ENCODE data around the gene KLHDC7A. TPM values are rescaled to one million over a fixed set of nuclear protein-coding genes. Genes with fewer than 3 reads are reported as not detected.

The KLHDC7A gene
- total RNA-seq, 1 donor = not detected

DNA sequence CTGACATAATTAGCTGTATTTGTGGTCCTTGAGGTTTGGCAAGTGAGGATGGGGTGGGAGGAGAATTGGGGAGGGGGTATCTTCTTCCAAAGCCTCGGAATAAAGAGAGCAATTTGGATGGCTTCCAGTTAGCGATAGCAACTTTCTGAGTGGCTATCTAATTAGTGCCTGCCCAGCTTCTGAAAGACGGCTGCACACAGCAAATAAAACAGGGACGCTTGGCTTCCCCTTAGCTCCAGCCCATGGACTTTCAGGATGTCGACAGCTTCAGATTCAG lies 31.1 kb downstream of the KLHDC7A start:
- no peaks in the 10 kb centered on the region for H3K27me3 ChIP-seq (ENCODE audit: insufficient read depth, low read length)

DNA sequence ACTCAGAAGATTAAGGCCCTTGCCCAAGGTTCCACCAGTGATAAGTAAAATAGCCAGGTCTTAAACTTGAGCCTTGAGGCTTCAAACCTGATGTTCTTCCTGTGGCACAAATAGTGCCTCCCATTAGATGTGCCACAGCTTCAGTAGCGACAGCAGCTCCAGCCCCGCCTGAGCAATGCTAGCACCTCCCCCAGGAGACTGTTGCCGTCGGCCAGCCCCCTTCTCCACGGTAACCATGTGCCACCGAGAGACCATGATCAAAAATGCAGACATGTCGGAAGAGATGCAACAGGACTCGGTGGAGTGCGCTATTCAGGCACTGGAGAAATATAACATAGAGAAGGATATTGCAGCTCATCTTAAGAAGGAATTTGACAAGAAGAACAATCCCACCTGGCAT lies 32.2 kb downstream of the KLHDC7A start:
- Histone ChIP-seq H3K4me3 (ENCODE audit: low read length) (no peak overlapping the region), H3K9me3 (ENCODE audit: low read depth, low read length) (peaks cover 20% of the 10 kb centered on the region), H3K4me1 (ENCODE audit: insufficient read depth, low read length) (no peaks in the 10 kb centered on the region), H3K27me3 (ENCODE audit: insufficient read depth, low read length) (no peaks in the 10 kb centered on the region)

More for the DNA sequence above, 31.1 kb downstream of the KLHDC7A start:
- no peak overlapping the region for H3K4me3 ChIP-seq (ENCODE audit: low read length)
- no peaks in the 10 kb centered on the region for H3K4me1 ChIP-seq (ENCODE audit: insufficient read depth, low read length)
- H3K9me3 ChIP-seq (ENCODE audit: low read depth, low read length) = peaks cover 15% of the 10 kb centered on the region

DNA sequence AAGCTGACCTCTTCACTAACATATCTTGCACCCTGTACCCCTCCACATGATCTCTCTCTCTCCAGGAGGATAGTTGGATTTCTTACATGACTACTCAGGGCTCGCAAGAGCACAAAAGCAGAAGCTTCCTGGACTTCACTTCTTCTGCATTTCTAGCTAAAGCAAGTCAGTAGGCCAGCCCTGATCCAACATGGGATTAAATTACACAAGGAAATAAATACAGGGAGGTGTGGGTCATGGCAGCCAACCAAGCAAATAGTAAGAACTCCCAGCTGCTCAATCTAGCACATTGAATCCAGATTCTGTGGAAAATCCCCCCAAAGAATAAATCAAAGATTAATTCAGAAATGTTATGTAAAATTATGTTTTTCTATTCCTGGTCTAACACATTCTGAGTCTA lies 33.3 kb downstream of the KLHDC7A start:
- no peaks in the 10 kb centered on the region for H3K4me1 ChIP-seq (ENCODE audit: insufficient read depth, low read length)

DNA sequence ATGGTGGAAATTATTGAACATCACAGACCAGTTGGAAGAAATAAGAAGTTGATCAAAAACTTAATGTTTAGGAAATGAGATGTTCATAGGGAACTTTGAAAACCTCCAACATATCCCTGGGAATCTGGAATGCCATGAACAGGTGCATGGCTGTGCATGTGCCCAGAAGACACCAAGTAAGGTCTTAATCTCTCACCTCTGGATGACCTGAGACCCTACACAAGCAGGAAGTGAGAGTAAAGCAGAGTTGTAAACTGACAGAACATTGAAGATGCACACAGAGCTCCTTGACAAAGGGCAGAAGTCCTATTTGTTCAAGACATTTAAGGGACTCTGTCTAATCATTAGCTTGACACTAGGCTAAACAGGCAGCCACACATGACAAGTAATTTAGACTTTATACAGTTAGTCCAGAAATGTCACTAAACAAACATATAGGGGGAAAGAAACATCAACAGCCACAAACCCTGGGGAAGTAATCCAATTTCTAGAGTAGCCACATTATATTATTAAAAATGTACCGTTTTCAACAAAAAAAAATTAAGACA lies 34.5 kb downstream of the KLHDC7A start:
- no peaks in the 10 kb centered on the region for H3K27me3 ChIP-seq (ENCODE audit: insufficient read depth, low read length)

More for the DNA sequence above, 33.3 kb downstream of the KLHDC7A start:
- H3K9me3 ChIP-seq (ENCODE audit: low read depth, low read length) = peaks cover 17% of the 10 kb centered on the region
- no peak overlapping the region for H3K4me3 ChIP-seq (ENCODE audit: low read length)
- H3K27me3 ChIP-seq (ENCODE audit: insufficient read depth, low read length) = no peaks in the 10 kb centered on the region

DNA sequence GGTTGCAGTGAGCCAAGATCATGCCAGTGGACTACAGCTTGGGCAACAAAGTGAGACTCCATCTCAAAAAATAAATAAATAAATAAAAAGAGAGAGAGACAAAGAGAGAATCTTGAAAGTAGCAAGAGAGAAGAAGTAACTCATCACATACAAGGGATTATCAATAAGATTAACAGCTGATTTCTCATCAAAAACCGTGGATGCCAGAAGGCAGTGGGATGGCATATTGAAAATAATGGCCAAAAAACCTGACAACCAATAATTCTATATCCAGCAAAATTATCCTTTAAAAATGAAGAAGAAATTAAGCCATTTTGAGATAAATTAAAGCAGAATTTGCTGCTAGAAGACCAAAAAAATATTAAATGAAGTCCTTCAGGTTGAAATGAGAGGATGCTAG lies 35.7 kb downstream of the KLHDC7A start:
- H3K4me1 ChIP-seq (ENCODE audit: insufficient read depth, low read length) = no peaks in the 10 kb centered on the region
- no peaks in the 10 kb centered on the region for H3K27me3 ChIP-seq (ENCODE audit: insufficient read depth, low read length)
- H3K9me3 ChIP-seq (ENCODE audit: low read depth, low read length) = peaks cover 17% of the 10 kb centered on the region
- H3K4me3 ChIP-seq (ENCODE audit: low read length) = no peak overlapping the region

More for the DNA sequence above, 34.5 kb downstream of the KLHDC7A start:
- Histone ChIP-seq H3K4me1 (ENCODE audit: insufficient read depth, low read length) (no peaks in the 10 kb centered on the region), H3K9me3 (ENCODE audit: low read depth, low read length) (peaks cover 17% of the 10 kb centered on the region), H3K4me3 (ENCODE audit: low read length) (no peak overlapping the region)

DNA sequence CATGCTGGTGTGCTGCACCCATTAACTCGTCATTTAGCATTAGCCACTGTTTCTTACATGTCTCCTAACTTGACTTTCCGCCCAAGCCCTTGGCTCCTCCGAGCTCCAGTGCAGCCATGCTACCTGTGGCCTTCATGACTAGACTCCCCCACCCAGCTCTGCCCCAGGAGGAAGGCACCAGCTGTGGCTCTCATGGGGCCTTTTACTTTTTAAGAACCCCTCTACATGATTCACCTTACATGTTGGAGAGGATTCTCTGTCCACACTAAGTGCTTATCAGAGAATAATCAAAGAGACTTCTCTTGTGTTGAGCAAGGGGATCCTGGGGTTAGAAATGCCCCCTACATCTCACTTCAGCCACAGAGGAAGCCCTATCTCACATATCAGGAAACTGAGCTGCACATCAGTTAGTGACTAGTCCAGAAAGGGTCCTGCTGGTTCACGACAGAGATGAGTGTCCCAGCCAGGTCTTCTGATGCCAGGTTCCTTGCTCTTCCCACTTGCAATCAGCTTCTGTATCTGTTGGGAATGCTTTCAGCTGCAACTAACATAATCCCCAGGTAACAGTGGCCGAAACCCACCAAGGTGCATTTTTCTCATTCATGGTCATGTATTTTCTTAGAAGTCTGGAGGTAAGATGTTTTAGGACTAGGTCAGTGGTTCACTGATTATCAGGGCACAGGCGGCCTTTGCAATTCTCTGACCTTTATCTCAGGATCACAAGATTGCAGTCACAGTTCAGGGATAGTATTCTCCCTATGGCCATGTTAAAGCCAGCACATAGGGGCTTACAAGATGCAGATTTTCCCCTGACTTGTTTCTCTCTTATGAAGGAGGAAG lies 45.9 kb downstream of the KLHDC7A start:
- H3K4me1 ChIP-seq (ENCODE audit: insufficient read depth, low read length) = no peaks in the 10 kb centered on the region
- no peaks in the 10 kb centered on the region for H3K27me3 ChIP-seq (ENCODE audit: insufficient read depth, low read length)

DNA sequence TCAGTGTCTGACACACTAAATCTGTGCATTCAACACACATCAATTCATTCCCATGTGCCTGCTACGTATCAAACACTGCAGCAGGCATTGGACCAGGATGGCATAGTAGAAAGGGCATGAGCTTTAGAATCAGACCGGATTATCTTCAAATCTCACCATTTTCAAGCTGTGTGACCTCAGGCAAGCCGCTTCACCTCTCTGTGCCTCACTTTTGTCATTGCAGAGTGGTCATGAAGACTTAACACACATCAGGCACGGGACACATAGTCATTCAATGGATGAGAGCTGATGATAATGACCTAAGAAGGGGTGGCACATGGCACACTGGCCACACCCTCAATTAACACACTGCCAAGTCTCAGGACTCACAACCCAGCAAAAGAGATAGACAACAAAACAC lies 46.8 kb downstream of the KLHDC7A start:
- no peaks in the 10 kb centered on the region for H3K9me3 ChIP-seq (ENCODE audit: low read depth, low read length)
- H3K4me1 ChIP-seq (ENCODE audit: insufficient read depth, low read length) = no peaks in the 10 kb centered on the region
- no peaks in the 10 kb centered on the region for H3K27me3 ChIP-seq (ENCODE audit: insufficient read depth, low read length)
- no peak overlapping the region for H3K4me3 ChIP-seq (ENCODE audit: low read length)

More for the DNA sequence above, 45.9 kb downstream of the KLHDC7A start:
- Histone ChIP-seq H3K9me3 (ENCODE audit: low read depth, low read length) (no peaks in the 10 kb centered on the region), H3K4me3 (ENCODE audit: low read length) (no peak overlapping the region)

DNA sequence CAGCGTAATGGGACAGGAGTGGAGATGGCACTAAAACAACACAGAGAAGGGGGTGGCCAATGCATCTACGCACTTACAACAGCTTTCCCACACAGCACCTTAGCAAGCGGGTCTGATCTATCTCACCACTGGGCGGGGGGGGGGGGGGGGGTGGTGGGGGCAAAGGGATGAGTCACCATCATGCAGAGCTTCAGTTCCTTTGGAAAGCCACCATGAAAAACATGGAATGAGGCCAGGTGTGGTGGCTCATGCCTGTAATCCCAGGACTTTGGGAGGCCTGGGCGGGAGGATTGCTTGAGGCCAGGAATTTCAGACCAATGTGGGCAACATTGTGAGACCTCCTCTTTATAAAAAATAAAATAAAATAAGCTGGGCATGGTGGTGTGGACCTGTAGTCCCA lies 47.2 kb downstream of the KLHDC7A start:
- H3K4me1 ChIP-seq (ENCODE audit: insufficient read depth, low read length) = no peaks in the 10 kb centered on the region
- no peak overlapping the region for H3K4me3 ChIP-seq (ENCODE audit: low read length)
- no peaks in the 10 kb centered on the region for H3K27me3 ChIP-seq (ENCODE audit: insufficient read depth, low read length)
- H3K9me3 ChIP-seq (ENCODE audit: low read depth, low read length) = no peaks in the 10 kb centered on the region

DNA sequence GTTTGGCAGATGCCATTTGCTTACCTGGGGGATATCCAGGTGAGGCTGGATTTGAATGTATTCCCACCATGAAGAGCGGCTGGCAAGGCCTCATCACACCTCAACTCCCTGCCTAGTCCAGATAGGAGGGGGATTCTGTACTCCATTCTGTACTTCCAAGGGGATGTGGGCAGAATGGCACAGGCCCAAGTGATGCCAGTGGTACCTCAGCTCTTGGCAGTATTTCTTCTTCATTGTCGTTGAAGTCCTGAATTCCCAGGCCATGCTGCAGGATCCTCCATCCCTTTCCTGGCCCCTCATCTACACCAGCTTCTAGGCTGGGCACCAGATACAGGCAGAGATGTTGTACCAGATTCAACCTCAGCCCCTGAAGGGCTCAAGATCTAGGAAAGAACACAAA lies 47.9 kb downstream of the KLHDC7A start:
- H3K27me3 ChIP-seq (ENCODE audit: insufficient read depth, low read length) = no peaks in the 10 kb centered on the region
- no peaks in the 10 kb centered on the region for H3K4me1 ChIP-seq (ENCODE audit: insufficient read depth, low read length)
- no peaks in the 10 kb centered on the region for H3K9me3 ChIP-seq (ENCODE audit: low read depth, low read length)
- H3K4me3 ChIP-seq (ENCODE audit: low read length) = no peak overlapping the region

DNA sequence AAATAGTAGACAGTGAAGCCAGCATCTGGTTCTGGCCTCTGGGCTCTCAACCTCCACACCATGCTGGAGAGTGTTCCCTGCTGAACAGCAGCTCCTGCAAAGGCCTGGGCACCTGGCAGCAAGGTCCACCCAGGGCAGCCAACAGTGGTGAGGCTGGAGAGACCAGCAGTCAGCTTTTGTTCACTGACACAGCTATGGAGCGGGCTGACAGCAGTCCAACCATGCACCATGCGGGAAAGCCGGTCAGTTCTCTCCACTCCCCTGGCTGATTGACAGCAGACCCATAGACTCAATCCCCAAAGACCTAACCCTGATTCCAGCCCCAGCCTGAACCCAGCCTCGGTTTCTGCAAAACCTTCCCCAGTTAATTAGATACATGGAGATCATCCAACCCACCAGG lies 49.0 kb downstream of the KLHDC7A start:
- Histone ChIP-seq H3K9me3 (ENCODE audit: low read depth, low read length) (no peaks in the 10 kb centered on the region), H3K27me3 (ENCODE audit: insufficient read depth, low read length) (no peaks in the 10 kb centered on the region), H3K4me1 (ENCODE audit: insufficient read depth, low read length) (no peaks in the 10 kb centered on the region), H3K4me3 (ENCODE audit: low read length) (no peak overlapping the region)

DNA sequence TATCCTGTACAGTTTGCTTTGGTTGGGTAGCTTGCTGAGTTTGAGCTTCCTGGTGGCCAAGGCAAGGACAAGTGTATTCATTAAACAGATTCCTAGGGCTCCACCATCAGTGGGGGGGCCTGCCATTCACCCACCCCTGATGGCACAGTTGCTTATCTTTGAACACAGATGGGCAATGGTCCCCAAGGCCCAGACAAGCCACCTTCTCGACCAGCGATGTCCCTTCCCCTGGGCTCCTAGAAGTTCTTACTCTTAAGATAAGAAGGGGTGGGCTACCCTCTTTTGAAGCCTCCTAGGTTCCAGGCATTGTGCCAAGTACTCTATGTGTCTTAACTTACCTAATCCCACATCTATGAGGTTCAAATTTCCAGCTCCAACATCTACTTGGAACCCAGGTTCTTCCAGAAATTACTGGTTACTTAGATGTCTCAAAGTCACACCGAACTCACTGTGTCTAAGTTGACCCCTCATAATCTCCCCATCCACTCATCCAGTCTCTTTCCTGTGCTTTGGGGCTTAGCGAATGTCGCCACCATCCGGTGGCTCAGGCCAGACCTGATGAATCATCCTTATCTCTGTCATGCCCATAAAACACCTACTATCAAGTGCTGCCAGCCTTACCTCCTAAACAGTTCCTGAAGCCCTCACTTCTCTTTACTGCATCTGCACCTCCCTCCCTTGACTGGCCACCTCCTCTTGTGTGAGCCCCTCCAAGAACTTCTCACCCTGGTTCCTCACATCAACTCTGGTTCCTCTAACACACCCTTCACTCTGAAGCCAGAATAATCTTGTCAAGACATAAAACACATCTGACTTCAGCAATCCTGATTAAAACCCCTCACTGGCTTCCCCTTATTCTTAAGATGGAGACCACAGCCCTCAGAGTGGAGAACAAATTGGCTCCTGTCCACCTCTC lies 50.1 kb downstream of the KLHDC7A start:
- Histone ChIP-seq H3K4me3 (ENCODE audit: low read length) (no peak overlapping the region), H3K27me3 (ENCODE audit: insufficient read depth, low read length) (no peaks in the 10 kb centered on the region), H3K9me3 (ENCODE audit: low read depth, low read length) (no peaks in the 10 kb centered on the region), H3K4me1 (ENCODE audit: insufficient read depth, low read length) (no peaks in the 10 kb centered on the region)

DNA sequence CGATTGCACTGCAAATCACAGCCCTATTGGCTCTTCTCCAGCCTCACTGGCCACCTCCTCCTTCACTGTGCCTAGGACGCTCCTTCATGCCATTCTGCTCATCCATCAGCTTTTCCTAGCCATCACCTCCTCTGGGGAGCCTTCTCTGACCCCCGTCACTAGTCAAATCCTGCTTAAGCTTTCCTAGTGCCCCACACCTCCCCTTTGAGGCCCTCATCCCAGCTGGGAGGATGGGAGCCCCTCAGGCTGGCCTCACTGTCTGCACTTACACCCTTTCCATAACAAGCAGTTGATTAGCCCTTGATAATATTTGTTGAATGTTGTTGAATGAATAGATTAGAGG lies 50.7 kb downstream of the KLHDC7A start:
- Histone ChIP-seq H3K27me3 (ENCODE audit: insufficient read depth, low read length) (no peaks in the 10 kb centered on the region), H3K4me1 (ENCODE audit: insufficient read depth, low read length) (no peaks in the 10 kb centered on the region), H3K9me3 (ENCODE audit: low read depth, low read length) (no peaks in the 10 kb centered on the region), H3K4me3 (ENCODE audit: low read length) (no peak overlapping the region)

DNA sequence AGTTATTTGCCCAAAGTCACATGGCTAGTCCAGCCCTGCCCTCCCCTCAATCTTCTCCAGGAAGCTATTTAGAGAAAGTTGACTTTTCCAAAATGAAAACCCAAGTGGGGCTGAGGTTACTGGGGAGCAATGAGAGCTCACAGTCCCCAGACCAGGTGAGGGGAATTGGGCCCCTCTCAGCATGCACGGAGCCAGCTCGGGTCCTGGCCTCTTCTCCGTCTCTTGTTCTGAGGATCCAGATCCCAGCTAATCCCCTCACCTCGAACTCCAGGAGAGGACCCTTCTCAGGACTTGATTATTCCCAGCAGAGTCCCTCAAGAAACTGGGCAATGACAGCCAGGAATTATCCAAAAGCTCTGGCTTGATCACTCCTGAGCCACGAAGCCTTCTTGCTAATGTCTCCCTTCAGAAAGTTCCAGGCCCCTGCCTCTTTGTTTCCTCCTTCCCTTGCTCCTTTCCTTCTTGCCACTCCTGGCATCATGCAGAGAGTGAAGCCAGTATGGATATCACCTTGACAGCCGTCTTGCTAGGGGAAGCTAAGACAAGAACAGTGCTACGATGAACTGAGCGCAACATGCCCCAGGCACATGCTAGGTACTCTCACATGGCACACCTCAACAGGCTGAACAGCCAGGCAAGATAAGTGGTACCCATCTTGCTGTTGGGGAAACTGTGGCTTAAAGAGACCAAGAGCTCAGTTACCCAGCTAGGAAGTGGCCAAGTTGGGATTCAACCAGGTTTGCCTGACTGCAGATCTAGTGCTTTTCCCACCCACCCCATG lies 51.9 kb downstream of the KLHDC7A start:
- Histone ChIP-seq H3K27me3 (ENCODE audit: insufficient read depth, low read length) (no peaks in the 10 kb centered on the region), H3K9me3 (ENCODE audit: low read depth, low read length) (no peaks in the 10 kb centered on the region), H3K4me3 (ENCODE audit: low read length) (no peak overlapping the region), H3K4me1 (ENCODE audit: insufficient read depth, low read length) (no peaks in the 10 kb centered on the region)

DNA sequence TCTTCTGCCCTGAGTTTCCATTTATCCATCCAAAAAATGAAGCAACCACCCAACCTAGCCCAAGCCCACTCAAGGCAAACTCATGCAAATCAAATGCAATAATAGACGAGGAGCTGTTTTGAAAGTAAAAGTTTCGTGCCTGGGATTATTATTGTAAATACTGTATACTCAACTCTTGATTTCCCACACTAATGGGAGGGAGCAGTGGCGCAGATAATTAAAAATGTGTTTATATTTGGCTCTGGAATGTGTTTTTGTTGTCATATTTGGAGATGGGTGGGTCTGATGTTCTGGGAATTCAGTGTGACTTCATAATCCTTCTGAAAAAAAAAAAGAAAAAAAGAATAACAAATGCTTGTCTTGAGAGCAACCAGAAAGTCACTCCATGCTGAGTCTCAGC lies 52.5 kb downstream of the KLHDC7A start:
- Histone ChIP-seq H3K4me3 (ENCODE audit: low read length) (no peak overlapping the region), H3K4me1 (ENCODE audit: insufficient read depth, low read length) (no peaks in the 10 kb centered on the region), H3K27me3 (ENCODE audit: insufficient read depth, low read length) (no peaks in the 10 kb centered on the region), H3K9me3 (ENCODE audit: low read depth, low read length) (no peaks in the 10 kb centered on the region)

DNA sequence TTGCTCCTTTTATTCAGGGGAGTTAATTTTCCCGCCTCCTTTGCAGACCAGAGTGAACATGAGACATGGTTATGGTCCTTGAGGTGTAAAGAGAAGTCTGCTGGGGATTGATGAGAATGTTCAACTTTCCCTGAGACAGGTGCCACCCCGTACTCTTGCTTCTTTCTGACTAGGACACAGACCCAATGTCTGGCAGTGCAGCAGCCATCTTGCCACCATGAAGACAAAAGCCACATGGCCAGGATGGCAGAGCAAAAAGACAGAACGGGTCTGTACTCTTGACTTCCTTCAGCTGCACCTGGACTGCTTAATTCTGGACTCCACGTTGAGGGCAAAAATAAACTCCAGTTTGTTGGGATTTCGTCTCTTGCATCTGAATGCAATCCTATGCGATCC lies 54.1 kb downstream of the KLHDC7A start:
- H3K27me3 ChIP-seq (ENCODE audit: insufficient read depth, low read length) = no peaks in the 10 kb centered on the region
- H3K4me1 ChIP-seq (ENCODE audit: insufficient read depth, low read length) = no peaks in the 10 kb centered on the region
- no peak overlapping the region for H3K4me3 ChIP-seq (ENCODE audit: low read length)
- H3K9me3 ChIP-seq (ENCODE audit: low read depth, low read length) = no peaks in the 10 kb centered on the region

All from mononuclear cell (primary cell).